ENCODE measurements around the gene RTN4R. TPM values are rescaled to one million over a fixed set of nuclear protein-coding genes. Genes with fewer than 3 reads are reported as not detected.
"Not testable (repeated sequence)": the region's sequence is repeated elsewhere in the genome, so short reads cannot be mapped to it uniquely, and the experiment has no call there.

The RTN4R gene
- total RNA-seq, 1 donor from 2014 or later, result 1.3 TPM

DNA sequence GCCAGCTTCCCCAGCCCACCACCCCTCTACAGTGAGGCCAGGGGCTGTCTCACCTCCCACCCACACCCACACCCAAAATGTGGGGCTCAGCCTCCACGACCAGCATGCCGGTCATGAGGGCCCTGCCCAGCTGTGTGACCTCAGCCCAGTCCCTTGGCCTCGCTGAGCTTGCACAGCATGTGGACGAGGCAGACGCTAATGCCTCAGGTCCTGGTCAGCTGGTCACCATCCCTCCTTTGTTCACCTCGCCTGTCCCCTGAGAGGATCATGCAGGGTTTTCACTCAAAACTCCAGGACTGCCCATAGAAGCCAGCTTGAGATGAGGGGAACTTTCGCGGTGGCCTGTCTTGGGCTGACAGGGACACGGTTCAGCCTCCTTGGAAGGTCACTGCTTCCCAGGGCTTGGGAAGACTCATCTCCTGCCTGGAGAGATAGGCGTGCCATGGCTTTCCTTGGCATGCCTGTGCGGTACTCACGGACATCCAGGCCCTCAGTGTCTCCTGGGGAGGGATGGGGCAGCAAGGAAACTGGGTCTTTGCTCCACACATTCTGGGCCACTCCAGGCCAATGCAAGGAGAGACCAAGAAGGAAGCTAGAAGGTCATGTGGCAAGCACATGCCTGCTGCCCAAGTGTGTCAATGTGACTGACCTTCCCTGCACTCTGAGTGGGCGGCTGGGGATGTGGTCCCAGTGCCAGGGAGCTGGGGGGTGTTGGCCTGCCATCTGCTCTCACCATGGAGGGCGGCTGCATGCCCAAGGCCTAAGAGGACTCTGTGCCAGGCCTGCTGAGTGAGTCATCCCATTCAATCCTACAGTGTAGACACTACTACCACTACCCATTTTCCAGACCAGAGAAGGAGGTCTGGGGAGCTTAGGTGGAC lies 3.2 kb upstream of the RTN4R start:
- no peak for DNase-seq

DNA sequence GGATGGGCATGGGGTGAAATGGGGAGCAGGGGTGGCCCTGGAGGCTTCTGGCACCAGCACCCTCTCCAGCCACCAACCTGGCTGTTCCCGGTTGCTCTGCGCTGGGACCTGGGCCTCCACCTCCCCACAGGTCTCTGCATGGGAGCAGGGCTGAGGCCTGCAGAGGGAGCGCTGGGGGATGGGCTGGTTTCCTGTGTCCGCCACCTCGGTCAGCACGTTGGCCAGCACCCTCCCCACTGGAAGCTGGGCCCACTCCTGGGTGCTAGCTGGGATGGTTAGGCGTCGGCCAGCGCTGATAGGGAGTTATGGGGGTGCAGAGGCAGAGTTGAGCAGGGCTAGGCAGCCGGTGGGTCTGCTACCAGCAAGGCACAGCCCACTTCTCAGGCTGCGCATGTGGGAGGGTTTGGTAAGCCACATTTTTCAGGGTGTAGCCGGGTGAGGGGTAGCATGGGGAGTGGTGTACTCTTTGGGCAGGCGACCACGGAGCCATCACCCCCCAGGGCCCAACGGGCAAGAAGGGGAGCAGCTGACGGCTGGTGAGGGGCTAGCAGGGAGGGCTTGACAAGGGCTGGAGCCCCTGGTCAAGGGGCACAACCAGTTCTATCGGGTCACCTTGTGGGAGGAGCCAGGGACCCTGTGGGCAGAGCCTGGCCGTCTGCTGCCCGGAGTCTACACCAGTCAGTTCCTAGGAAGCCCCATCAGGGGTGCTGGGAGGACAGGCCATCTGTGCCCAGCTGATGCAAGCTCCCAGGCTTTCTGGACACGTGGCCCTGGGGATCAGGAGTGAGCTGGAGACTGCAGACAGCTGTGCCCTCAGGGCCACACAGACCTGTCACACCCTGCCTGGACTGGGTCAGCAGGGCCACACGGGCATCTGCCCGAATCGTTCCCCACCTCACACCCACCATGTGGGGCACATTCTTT lies 2.3 kb upstream of the RTN4R start:
- not testable (repeated sequence) for DNase-seq

DNA sequence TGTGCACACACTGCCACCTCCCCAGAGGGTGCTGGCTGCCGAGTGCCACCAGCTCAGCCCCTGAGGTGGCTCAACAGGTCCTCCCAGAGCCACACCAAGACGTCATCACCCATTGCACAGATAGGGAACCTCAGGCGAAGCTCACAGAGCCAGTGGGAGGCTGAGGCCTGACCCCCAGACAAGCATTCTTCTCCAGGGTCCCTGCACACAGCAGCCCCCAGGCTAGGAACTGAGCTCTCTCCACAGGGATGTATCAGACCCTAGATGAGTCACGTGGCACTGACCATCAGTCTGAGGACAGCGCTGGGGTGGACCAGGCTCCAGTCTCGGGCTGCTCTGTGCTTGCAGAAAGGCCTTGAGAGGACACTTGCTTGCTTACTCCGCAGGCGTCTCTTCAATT lies 1.6 kb upstream of the RTN4R start:
- not testable (repeated sequence) for DNase-seq

DNA sequence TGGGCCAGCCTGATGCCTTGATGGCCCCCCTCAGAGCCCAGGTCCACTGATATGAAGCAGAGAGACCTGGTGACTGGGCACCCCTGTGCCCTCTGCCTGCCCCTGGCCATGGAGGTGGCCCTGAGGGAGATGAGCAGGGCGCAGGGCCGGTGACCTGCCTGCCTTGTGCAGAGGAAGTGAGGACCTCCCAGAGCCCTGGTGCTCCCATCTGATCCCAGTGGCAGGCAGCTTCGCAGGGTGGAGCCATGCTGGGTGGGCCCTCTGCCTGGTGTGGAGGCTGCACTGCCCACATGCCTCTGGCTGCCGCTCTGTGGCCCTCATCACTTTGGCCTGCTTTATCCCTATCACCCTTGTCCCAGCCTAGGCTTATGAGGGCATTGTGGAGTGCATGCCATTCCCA lies 1.1 kb upstream of the RTN4R start:
- not testable (repeated sequence) for DNase-seq

DNA sequence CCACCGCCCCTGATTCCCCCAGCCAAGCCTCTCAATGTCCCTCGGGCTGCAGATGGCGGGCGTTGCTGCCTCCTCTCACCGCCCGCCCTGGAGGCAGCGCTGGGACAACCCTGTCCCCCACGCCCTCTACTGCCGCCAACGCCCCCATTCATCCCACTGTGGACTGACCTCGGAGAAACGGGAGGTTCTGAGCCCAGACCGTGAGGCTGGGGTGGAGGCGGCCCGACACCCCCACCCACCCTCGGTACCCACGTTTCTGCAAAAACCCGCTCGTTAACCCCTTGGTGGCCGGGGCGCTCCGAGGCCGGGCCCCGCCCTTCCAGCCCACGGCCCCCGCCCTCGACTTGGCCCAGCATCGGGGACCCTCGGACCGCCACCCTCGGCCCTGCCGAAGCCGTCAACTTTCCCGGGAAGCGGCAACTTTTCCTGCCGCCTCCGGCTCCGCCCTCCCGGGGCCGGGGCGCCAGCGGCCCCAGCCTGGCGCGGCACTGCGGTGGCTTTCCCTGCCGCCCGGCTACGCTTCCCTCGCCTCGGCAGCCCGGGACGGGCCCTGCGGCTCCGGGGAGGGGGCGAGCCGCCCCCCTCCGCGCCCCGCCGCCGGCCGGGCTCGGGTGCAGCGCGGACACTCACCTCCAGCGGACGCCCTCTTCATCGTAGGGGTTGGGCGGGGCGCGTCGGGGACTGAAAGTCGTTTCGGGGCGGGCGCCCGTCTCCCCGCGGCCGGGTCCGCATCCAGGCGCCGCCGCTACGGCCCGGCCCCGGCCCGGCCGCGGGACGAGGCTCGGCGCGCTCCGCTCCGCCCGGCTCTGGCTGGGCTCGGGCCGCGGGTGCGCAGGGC lies 458 bp downstream of the RTN4R start:
- no peak for DNase-seq

DNA sequence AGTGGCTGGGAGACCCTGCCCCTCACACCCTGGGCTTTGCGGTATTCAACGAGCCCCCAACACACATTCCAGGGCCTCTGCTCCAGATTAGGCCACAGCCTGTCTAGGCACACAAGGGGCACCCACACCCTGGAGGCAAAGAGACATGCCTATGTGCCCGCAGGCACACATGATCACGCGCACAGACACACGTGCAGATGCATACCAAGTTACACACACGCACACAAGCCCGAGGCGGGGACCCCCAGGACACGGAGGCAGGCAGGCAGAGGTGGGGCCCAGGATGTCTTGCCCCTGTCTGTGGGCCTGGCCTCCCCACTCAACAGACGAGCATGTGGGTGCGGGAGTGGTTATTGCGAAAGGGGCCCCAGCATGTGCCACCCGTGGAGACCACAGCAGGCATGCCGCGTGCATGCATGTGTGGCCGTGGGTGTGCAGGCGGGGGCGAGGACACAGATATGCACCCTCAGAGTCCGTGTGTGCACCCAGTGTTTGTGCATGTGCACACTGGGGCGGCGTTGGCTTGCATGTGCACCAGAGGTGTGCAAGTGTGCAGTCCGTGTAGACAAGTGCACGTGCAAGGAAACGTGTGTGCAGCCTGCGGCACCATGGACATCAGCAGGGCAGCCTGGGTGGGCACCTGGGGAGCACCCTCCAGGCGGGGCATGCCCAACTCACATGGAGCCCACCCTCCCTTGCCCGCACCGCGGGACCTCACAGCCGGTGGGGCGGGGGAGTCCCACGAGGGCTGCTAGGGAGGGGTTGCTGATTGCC lies 1.3 kb downstream of the RTN4R start:
- not testable (repeated sequence) for DNase-seq

DNA sequence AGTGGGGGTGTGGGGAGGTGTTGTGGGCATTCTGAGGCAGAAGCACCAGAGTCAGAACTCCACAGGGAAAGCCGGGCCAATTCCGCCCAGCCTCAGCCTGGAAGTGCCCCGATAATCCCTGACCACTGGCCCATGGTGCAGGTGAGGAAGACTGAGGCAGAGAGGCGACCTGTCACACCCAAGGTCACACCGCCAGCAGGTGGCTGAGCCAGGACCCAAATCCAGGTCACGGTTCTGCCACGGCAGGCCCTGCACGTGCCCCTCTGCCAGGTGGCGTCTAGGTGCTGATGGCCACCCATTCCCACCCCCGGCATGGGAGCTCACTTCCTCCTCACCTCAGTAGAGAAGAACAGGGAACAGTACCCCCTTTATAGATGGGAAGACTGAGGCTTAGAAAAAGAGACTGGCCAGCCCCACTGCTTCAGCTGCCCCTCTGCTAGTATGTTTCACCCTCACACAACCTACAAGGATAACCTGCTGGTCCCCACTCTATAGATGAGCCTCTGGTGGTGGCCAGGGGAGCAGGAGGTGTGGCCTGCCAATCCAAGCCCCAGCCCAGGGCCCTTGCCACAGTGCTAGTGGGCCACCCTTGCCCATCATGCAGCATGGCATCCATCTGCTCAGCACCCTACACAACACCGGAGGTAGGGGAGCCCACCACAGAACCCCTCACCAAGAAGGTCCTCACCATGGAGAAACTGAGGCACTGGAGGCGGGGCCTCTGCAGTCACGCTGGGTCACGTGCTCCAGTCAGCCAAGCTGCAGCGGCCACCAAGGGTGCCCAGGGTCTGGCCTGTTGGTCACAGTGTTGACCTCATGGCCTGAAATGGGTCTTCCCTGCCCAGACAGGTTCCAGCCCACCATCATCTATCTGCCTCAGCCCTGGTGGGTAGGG lies 2.1 kb downstream of the RTN4R start:
- DNase-seq, result not testable (repeated sequence)

DNA sequence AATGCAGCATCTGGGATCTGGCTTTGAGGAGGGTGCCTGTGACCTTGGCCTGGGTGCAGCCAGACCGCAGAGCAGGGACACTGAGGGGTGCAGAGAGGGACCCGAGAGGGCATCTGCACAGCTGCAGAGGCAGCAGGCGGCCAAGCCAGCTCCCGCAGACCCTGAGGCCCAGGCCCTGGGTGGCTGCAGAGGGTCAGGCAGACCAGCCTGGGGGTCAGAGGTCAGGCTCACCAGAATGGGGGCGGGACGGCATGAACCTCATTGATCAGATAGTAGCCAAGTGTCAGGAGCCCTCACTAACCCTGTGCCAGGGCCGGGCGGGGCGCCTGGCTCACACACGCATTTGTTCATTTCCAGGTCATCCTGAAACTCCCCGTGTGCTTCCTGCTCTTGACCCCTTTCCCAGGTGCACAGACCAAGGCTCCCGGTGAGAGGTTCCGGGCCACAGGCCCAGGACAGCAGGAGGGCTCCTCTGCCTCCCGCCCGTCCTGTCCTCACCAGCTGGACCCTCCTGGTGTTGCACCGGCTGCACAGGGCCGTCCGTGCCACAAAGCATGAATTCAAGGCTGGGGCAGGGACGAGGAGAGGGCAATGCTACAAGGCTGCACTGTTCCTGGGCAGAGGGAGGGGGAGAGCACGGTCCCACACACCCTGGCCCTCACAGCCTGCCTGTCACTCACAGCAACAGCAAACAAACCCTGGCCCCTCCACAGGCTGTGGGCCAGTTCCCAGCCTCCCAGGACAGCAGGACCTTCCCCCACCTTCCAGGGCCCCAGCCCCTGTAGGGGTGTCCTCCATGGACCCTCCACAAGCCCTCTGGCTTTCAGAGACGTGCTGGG lies 3.3 kb downstream of the RTN4R start:
- DNase-seq, result no peak

DNA sequence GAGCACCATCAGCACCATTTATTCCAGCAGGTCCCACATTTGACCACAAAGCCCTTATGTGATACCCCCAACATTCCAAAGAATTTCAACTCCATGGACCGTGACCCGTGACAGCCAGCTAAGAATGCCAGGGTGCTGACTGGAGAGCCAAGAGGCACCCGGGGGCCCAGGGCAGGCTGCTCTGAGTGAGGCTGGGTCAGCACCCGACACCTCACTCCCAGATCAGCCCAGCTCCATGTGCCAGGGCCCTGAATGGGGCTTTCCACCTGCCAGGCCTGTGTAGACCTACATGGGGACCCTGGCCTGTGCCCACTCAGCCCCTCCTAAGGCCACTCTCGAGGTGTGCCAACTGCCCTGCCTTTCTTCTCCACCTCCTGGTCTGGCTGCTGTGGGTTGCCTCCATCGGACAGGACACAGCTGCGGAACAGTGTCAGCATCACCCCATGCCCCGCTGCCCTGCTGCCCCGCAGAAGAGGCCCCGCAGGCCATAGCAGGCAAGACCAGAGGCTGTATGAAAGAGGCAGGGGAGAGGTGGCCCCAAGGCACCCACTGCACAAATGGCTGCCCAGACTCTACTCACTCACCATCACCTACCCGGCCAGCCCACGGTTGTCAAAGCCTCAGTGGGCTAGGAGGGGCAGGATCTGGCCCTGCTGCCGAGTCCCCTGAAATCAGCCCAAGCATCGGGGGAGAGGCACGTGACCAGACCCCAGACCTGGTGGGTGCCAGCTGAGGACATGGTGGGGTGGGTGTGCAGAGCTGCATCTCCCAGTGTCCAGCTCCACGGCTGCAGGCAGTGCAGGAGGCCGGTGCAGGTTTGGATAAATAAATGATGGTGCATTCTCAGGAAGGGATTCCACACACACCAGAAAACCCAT lies 4.5 kb downstream of the RTN4R start:
- DNase-seq, result not testable (repeated sequence)

DNA sequence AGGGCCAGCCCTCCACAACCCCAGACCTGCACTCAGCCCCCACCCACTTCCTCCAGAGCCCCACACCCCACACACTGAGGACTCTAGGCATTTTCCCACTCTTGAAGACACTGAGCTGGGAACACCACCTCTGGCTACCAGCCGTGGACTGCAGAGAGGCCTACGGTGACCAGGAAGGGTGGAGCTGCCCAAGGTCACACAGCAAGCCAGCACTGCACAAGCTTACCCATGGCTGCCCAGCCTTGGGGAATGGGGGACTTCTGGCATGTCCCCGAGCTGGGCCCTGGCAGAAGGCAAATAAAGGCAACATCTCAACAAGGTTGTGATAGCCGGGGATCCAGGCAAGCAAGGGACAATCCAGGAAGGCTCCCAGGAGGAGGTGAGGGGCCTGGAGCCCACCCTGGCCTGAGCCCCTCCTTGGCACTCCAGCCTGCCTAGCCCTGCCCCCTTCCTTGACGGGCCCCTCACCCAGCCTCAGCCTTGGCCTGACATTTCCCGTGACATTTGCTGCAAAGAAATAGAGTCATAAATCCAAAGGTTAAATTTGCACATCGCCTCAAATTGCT lies 5.5 kb downstream of the RTN4R start:
- no peak for DNase-seq

DNA sequence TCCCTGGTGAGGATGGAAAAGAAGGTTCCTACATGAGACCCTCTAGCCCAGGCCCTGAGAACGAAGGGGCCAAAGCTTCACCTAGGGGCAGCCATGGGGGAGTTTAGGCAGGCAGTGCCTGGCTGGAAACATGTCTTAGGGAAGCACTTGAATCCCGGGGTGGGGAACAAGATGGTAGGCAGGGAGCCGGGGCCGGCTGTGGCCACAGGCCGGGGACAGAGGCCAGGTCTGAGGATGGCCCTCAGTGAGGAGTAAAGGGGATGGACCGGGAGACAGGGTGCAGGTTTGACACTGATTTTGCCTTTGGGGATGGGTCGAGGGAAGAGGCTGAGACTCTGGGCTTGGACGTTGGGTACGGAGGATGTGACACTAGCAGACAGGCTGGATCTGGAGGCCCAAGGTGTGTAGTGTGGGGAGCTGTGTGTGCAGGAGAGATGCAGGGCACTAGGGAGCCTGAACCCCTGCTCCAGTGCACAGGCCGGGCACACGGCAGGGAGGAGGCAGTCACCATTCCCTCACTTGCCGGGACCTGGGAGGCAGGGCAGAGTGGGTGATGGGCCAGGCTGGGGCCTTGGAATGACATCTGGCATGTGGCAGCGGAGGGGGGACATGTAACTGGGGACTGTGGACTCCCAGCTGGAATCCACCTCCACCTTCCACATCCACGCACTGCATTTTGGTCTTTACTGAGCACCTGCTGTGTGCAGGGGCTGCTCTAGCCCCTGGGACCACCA lies 6.1 kb downstream of the RTN4R start:
- DNase-seq, result no peak

DNA sequence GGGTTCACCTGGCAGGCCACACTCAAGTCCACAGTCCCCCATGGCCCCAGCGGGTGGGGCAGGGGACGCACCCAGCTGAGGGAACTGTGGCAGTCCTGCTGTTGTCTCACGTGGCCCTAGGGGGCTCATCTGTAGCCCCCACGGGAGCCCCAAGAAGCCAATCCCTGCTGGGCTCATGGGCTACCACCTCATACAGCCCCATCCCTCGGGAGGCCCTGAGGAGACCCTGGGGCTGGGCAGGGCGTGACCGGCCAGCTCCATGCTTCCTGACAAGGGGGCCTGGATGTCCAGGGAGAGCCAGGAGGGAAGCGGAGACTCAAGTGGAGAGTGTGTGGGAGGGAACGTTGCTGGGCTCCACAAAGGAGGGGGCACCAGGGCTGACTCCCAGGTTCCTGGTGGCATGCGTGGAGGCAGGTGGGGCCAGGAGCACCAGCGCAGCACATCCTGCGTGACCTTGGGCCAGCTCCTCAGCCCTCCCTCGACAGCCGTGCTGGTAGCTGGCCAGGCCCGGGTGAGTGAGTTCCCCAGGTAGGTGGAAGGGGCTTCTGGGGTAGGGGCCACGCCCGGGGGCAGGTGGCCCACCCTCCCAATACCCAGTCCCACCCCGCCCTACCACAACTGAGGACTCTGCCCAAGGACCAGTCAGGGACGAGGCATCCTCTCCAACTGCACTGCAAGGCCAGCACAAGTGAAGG lies 7.9 kb downstream of the RTN4R start:
- DNase-seq, result no peak

DNA sequence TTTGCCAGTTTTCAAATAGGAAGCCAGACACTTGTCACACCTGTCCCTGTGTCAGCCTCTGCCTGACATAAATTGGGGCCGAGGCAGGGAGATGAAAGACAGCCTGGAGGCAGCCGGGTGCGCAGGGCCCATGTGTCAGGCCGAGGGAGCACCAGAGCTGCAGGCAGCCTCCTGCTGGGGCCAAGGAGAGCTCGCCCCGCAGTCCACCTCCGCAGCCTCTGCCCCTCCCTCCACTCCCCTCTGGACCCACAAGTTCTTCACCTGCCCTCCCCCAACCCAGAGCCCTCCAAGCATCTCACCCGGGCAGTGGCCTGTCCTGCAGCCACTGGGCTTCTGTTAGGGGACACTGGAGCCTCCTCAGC lies 8.8 kb downstream of the RTN4R start:
- DNase-seq, result no peak

DNA sequence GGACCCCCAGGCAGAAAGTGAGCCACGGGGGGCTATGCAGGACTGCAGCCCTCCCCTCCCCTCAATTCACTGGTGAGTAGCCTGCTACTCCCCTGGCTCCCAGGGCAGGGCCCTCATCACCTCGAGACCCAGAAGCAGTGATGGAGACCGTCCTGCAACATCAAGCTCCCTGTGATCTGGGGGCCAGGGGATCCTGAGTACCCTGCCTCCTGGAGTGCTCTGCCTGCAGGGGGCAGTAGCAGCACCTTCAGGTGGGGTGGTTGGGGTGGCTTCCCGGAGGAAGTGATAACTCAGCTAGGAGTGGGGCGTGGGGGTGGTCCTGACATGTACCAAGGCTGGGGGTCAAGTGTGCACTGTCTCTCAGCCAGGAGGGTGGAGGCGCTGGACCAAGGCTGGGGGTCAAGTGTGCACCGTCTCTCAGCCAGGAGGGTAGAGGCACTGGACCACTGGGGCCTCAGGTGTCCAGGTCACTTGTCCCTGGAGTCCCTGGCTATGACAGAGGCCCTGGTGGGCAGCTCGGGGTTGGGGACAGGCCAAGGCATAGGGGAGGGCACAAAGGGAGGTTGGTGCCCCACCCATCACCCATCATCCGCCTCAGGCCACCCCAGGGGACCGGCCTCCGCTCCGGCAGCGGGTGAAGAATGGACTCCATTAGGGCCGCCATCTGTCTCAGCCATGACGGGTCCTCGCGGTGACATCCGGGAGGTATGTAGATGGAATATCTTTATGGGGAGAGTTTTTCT lies 9.4 kb downstream of the RTN4R start:
- no peak for DNase-seq

DNA sequence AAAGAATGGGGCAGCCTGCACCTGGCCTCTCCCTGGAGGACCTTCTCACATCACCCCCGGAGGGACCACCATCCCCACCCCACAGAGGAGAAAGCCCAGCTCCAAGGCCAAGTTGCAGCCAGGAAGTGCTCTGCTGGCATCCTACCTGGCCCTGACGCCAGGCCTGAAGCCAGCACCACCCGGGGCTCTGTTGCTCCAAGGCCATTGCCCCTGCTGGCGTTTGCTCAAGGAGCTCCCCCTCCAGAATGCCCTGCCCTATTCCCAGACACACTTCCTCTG lies 10.2 kb downstream of the RTN4R start:
- no peak for DNase-seq
